ENCODE data around the gene MRPL52. TPM values are rescaled to one million over a fixed set of nuclear protein-coding genes. Genes with fewer than 3 reads are reported as not detected.

MRPL52 gene
- total RNA-seq, 4 donors from 2014 or later = 35.5 to 84.5 (median 74.2) TPM

GRCh38 chr14:22821193-22822015 lies 8.3 kb upstream of the MRPL52 start:
- TF ChIP-seq POLR2AphosphoS5 (IDR thresholded peaks at IDR 0.05) (no peak), POLR2A (IDR thresholded peaks at IDR 0.05) (no peak), CTCF (IDR thresholded peaks at IDR 0.05) (no peak), EP300 (IDR thresholded peaks at IDR 0.05) (no peak)
- peaks cover 34% of the 10 kb centered on the region for H3K4me1 ChIP-seq
- DNase-seq (ENCODE audit: low spot score in 2 of 2) = no peak
- no peak overlapping the region for H3K4me3 ChIP-seq
- 88% methylated on average over 24 of the region's 24 CpGs for WGBS
- H3K27me3 ChIP-seq = no peaks in the 10 kb centered on the region
- no peaks in the 10 kb centered on the region for H3K9me3 ChIP-seq
- no peak overlapping the region for H3K27ac ChIP-seq
- no peaks in the 10 kb centered on the region for H3K36me3 ChIP-seq

GRCh38 chr14:22822016-22822570 lies 7.6 kb upstream of the MRPL52 start:
- Histone ChIP-seq H3K9me3 (no peaks in the 10 kb centered on the region), H3K27ac (no peak overlapping the region)
- peak in 1 of 2 donors; percentile 77 for DNase-seq (ENCODE audit: low spot score in 2 of 2)

GRCh38 chr14:22822571-22823098 lies 7.1 kb upstream of the MRPL52 start:
- peak overlapping the region; percentile 44 for H3K4me3 ChIP-seq
- H3K4me1 ChIP-seq = peaks cover 34% of the 10 kb centered on the region
- no peaks in the 10 kb centered on the region for H3K9me3 ChIP-seq
- H3K27me3 ChIP-seq = no peaks in the 10 kb centered on the region
- no peak overlapping the region for H3K27ac ChIP-seq
- WGBS = 2% methylated on average over 25 of the region's 34 CpGs
- H3K36me3 ChIP-seq = no peaks in the 10 kb centered on the region
- DNase-seq (ENCODE audit: low spot score in 2 of 2) = peak; percentile 88 to 90
- TF ChIP-seq CTCF (IDR thresholded peaks at IDR 0.05) = peak; percentile 73 to 82
- no peak for TF ChIP-seq EP300 (IDR thresholded peaks at IDR 0.05)

More at GRCh38 chr14:22822016-22822570, 7.6 kb upstream of the MRPL52 start:
- WGBS = 64% methylated on average over 32 of the region's 32 CpGs
- Histone ChIP-seq H3K4me1 (peaks cover 34% of the 10 kb centered on the region), H3K27me3 (no peaks in the 10 kb centered on the region), H3K36me3 (no peaks in the 10 kb centered on the region), H3K4me3 (peak overlapping the region; percentile 44)
- TF ChIP-seq POLR2A (IDR thresholded peaks at IDR 0.05) (no peak), CTCF (IDR thresholded peaks at IDR 0.05) (no peak), POLR2AphosphoS5 (IDR thresholded peaks at IDR 0.05) (no peak), EP300 (IDR thresholded peaks at IDR 0.05) (no peak)

- WGBS = 58% methylated on average over 8 of the region's 8 CpGs
- no peak overlapping the region for H3K4me3 ChIP-seq
- H3K27ac ChIP-seq = no peak overlapping the region
- H3K36me3 ChIP-seq = no peaks in the 10 kb centered on the region
- H3K4me1 ChIP-seq = peaks cover 30% of the 10 kb centered on the region
- TF ChIP-seq POLR2A (IDR thresholded peaks at IDR 0.05) (no peak), CTCF (IDR thresholded peaks at IDR 0.05) (no peak), EP300 (IDR thresholded peaks at IDR 0.05) (no peak), POLR2AphosphoS5 (IDR thresholded peaks at IDR 0.05) (no peak)
- no peaks in the 10 kb centered on the region for H3K27me3 ChIP-seq
- DNase-seq (ENCODE audit: low spot score in 2 of 2) = no peak
- H3K9me3 ChIP-seq = no peaks in the 10 kb centered on the region
Observed at GRCh38 chr14:22824711-22825359, 4.9 kb upstream of the MRPL52 start.

All from suprapubic skin (tissue), 4 donors.